Stimulated activated CD4-positive, alpha-beta T cell treated with anti-CD3 and anti-CD28 coated beads, Interleukin-1b, Interleukin-23, amount 100 ng/mL, for 1 hour (primary cell): ENCODE results near the gene RNF31.
"Not testable (repeated sequence)": the region's sequence is repeated elsewhere in the genome, so short reads cannot be mapped to it uniquely, and the experiment has no call there.

Experiments
- DNase-seq, 2 donors: peaks; one replicate each; pipeline ENCODE4 v3.0.0-alpha.2; 2020; ENCODE audit warnings: low read depth in 2 of 2

Gene RNF31

GRCh38 chr14:24202538-24202937 is 55.2 kb downstream of the RNF31 start:
- not testable (repeated sequence) for DNase-seq

GRCh38 chr14:24203249-24203886 is 56.1 kb downstream of the RNF31 start:
- DNase-seq: not testable (repeated sequence)

- DNase-seq: no peak
Observed at GRCh38 chr14:24204163-24205146, 57.2 kb downstream of the RNF31 start.

GRCh38 chr14:24206260-24207103 is 59.2 kb downstream of the RNF31 start:
- DNase-seq: no peak

- DNase-seq: no peak
Observed at GRCh38 chr14:24207104-24207551, 59.8 kb downstream of the RNF31 start.

GRCh38 chr14:24207625-24208024 is 60.3 kb downstream of the RNF31 start:
- DNase-seq: no peak
